BLaER1 treated with 17β-estradiol and CSF1 and Interleukin-3, amounts not matched to agents 10 nM and 100 nM (cell line): Measurements from ENCODE around the gene INSIG2.

Experiments used
- H3K27ac ChIP-seq, 11 experiments: shearing (Covaris generic); formaldehyde crosslinking; 2 replicates each; pipeline ENCODE4 v1.8.1; 2022
- H3K27me3 ChIP-seq, 11 experiments: shearing (Covaris generic); formaldehyde crosslinking; 2 replicates each; pipeline ENCODE4 v1.8.1; 2022
- H3K36me3 ChIP-seq, 11 experiments: shearing (Covaris generic); formaldehyde crosslinking; 2 replicates each; pipeline ENCODE4 v1.8.1; 2022
- H3K4me1 ChIP-seq, 10 experiments: shearing (Covaris generic); formaldehyde crosslinking; 2 replicates each; pipeline ENCODE4 v1.8.1; 2022
- H3K4me2 ChIP-seq, 11 experiments: shearing (Covaris generic); formaldehyde crosslinking; 2 replicates each; pipeline ENCODE4 v1.8.1; 2022
- H3K4me3 ChIP-seq, 10 experiments: shearing (Covaris generic); formaldehyde crosslinking; 2 replicates each; pipeline ENCODE4 v1.8.1; 2022
- H3K9ac ChIP-seq, 11 experiments: shearing (Covaris generic); formaldehyde crosslinking; 2 replicates each; pipeline ENCODE4 v1.8.1; 2022
- H3K9me3 ChIP-seq, 11 experiments: shearing (Covaris generic); formaldehyde crosslinking; replicated peaks in 1 of 11; 2 replicates each; pipeline ENCODE4 v1.8.1; 2022
- H4K20me1 ChIP-seq, 11 experiments: shearing (Covaris generic); formaldehyde crosslinking; 2 replicates each; pipeline ENCODE4 v1.8.1; 2022
- Cebpa-rat ChIP-seq, 11 experiments: shearing (Covaris generic); IDR thresholded peaks; 2 replicates each; pipeline ENCODE4 v1.8.1; 2022

Gene INSIG2

DNA sequence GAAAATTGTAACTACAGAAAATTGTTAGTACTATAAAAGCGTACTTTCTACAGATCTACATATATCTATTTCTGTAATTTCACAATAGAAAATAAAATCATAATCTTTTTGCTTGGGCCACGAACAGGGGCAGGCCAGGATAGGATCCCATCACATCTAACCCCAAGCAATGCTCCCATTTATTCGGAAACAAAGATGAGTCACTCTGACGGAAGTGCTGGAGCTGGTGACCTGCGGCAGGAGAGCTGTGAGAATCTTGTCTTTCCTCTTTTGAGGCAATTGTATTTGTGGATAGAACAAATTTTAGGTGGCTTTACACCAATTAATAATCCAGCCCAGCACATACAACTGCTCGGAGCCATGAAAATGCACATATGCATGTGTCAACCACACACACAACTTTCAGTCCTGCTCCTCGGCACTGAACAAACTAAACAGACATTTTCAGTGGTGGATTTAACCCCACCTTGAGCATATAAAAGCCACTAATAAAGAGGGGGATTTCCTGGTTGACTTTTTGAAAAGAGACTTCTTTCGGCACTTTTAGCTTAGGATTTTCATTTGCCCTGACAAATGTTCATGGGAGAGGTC, 22.3 kb upstream of the INSIG2 start:
- no peaks in the 10 kb centered on the region for H4K20me1 ChIP-seq
- no peaks in the 10 kb centered on the region for H3K36me3 ChIP-seq
- H3K9me3 ChIP-seq, result no peaks in the 10 kb centered on the region
- no peak for TF ChIP-seq Cebpa-rat (IDR thresholded peaks at IDR 0.05)
- H3K4me3 ChIP-seq, result no peak overlapping the region
- H3K4me2 ChIP-seq, result no peak overlapping the region
- H3K27me3 ChIP-seq, result no peaks in the 10 kb centered on the region
- peaks cover 7 to 11% (median 9%) of the 10 kb centered on the region in 10 experiments; a peak in 19 of 20 replicates for H3K4me1 ChIP-seq
- no peak overlapping the region for H3K27ac ChIP-seq
- H3K9ac ChIP-seq, result no peak overlapping the region

- Histone ChIP-seq H3K9me3 (no peaks in the 10 kb centered on the region), H3K27me3 (no peaks in the 10 kb centered on the region), H3K4me2 (no peak overlapping the region), H3K4me3 (no peak overlapping the region), H4K20me1 (no peaks in the 10 kb centered on the region), H3K9ac (no peak overlapping the region), H3K36me3 (no peaks in the 10 kb centered on the region), H3K27ac (no peak overlapping the region), H3K4me1 (0 out of 20 replicates have a peak, but pooled peaks cover 0 to 5% (median 0%) of the 10 kb centered on the region in 10 experiments)
- no peak for TF ChIP-seq Cebpa-rat (IDR thresholded peaks at IDR 0.05)
Observed at GRCh38 chr2:118077636-118078247, 10.5 kb upstream of the INSIG2 start.

DNA sequence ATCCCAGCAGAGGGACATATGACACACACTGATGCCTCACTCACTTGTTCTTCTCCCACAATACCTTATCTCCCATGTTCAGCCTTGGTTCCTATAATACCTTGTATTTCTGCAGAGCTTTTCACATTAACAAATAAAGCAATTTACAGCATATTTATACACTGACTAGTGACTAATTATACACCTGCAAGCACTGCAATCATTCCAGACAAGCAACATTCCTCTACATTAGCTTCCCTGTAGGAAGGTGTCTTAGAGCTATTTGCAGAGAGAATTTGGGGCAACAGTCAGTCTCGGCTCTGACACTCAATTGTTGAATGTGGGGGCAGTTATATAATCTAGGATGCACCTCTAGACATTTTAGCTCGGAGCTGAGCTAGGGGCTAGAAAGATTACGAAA, 9.5 kb upstream of the INSIG2 start:
- no peak overlapping the region for H3K9ac ChIP-seq
- no peak overlapping the region for H3K4me3 ChIP-seq
- H3K9me3 ChIP-seq, result no peaks in the 10 kb centered on the region
- no peak for TF ChIP-seq Cebpa-rat (IDR thresholded peaks at IDR 0.05)
- no peak overlapping the region for H3K4me2 ChIP-seq
- H4K20me1 ChIP-seq, result no peaks in the 10 kb centered on the region
- 0 out of 20 replicates have a peak, but pooled peaks cover 0 to 5% (median 0%) of the 10 kb centered on the region in 10 experiments for H3K4me1 ChIP-seq
- H3K36me3 ChIP-seq, result no peaks in the 10 kb centered on the region
- no peaks in the 10 kb centered on the region for H3K27me3 ChIP-seq
- no peak overlapping the region for H3K27ac ChIP-seq

- Histone ChIP-seq H3K4me1 (peaks cover 2 to 19% (median 13%) of the 10 kb centered on the region in 10 experiments; a peak in 18 of 20 replicates), H3K27me3 (no peaks in the 10 kb centered on the region), H3K9me3 (no peaks in the 10 kb centered on the region), H3K4me3 (no peak overlapping the region), H3K4me2 (no peak overlapping the region), H3K27ac (no peak overlapping the region), H3K36me3 (no peaks in the 10 kb centered on the region), H3K9ac (no peak overlapping the region), H4K20me1 (no peaks in the 10 kb centered on the region; a peak in 1 of 22 replicates)
- TF ChIP-seq Cebpa-rat (IDR thresholded peaks at IDR 0.05), result no peak
Observed at GRCh38 chr2:118084491-118085089, 3.7 kb upstream of the INSIG2 start.

GRCh38 chr2:118085173-118086023, 2.9 kb upstream of the INSIG2 start:
- no peak overlapping the region for H3K4me2 ChIP-seq
- H3K27me3 ChIP-seq, result no peaks in the 10 kb centered on the region
- H4K20me1 ChIP-seq, result peaks cover 0 to 5% (median 0%) of the 10 kb centered on the region in 11 experiments; a peak in 3 of 22 replicates
- no peaks in the 10 kb centered on the region for H3K9me3 ChIP-seq
- H3K27ac ChIP-seq, result no peak overlapping the region
- H3K36me3 ChIP-seq, result no peaks in the 10 kb centered on the region
- TF ChIP-seq Cebpa-rat (IDR thresholded peaks at IDR 0.05), result no peak
- no peak overlapping the region for H3K9ac ChIP-seq
- H3K4me3 ChIP-seq, result no peak overlapping the region
- H3K4me1 ChIP-seq, result peaks cover 10 to 27% (median 20%) of the 10 kb centered on the region in 10 experiments; a peak in 19 of 20 replicates

DNA sequence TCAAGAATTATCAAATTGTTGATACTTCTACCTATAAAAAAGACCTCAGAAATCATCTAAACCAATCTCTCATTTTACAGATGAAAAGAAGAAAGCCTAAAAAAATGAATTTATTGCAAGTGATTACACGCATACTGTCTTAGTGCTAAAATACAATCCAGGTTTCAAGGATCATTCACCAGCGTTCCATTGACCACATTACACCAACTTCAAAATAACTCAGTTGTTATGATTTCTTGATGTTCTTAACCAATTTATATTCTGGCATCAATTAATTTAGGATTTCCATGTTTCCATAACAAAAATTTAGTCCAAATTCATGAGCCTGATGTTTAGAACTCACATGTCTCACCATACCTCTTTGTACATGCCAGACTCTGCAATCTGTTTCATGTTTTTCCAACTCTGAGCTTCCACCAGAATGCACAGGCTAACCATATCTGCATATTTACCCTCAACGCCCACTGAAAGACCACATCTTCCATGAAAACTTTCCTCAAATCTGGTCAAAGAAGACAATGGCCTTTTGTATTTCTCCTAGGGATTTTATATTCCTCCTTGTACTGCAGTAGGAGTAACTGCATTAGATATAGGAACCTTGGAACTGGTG, 2.1 kb upstream of the INSIG2 start:
- Histone ChIP-seq H3K27ac (no peak overlapping the region), H3K27me3 (no peaks in the 10 kb centered on the region), H3K4me3 (no peak overlapping the region), H3K4me1 (peaks cover 17 to 34% (median 25%) of the 10 kb centered on the region in 10 experiments; a peak in 19 of 20 replicates), H3K9ac (no peak overlapping the region), H3K4me2 (no peak overlapping the region; a peak in 2 of 22 replicates), H4K20me1 (peaks cover 0 to 12% (median 0%) of the 10 kb centered on the region in 11 experiments; a peak in 5 of 22 replicates), H3K9me3 (no peaks in the 10 kb centered on the region), H3K36me3 (no peaks in the 10 kb centered on the region)
- TF ChIP-seq Cebpa-rat (IDR thresholded peaks at IDR 0.05), result no peak

GRCh38 chr2:118089139-118089800, 999 bp downstream of the INSIG2 start:
- peak overlapping the region; percentile 80 to 97 (median 93) for H3K4me3 ChIP-seq
- H4K20me1 ChIP-seq, result peaks cover 0 to 31% (median 3%) of the 10 kb centered on the region in 11 experiments; a peak in 10 of 22 replicates
- TF ChIP-seq Cebpa-rat (IDR thresholded peaks at IDR 0.05), result no peak
- H3K4me1 ChIP-seq, result peaks cover 22 to 43% (median 32%) of the 10 kb centered on the region in 10 experiments
- no peaks in the 10 kb centered on the region for H3K9me3 ChIP-seq
- peak overlapping the region; percentile 74 to 83 (median 81) for H3K9ac ChIP-seq
- H3K27me3 ChIP-seq, result no peaks in the 10 kb centered on the region
- peak overlapping the region; percentile 20 to 84 (median 74); a peak in 19 of 22 replicates for H3K27ac ChIP-seq
- no peaks in the 10 kb centered on the region for H3K36me3 ChIP-seq
- peak overlapping the region; percentile 87 to 98 (median 94) for H3K4me2 ChIP-seq
